H9 (cell line): ENCODE measurements around the gene CXCR5. TPM values are rescaled to one million over a fixed set of nuclear protein-coding genes. Genes with fewer than 3 reads are reported as not detected.

Source experiments
- DNase-seq: peaks from one replicate; pipeline ENCODE4 v3.0.0-alpha.2; 2017
- H2AFZ ChIP-seq: one replicate; pipeline ENCODE4 v1.6.1; 2013; ENCODE audit warnings: mild to moderate bottlenecking, low read length, control low read depth, moderate library complexity
- H2AK5ac ChIP-seq: 2 replicates; pipeline ENCODE4 v1.6.1; 2013; ENCODE audit warnings: low read length, control low read depth, mixed read lengths; ENCODE audit not compliant: insufficient read length
- H2BK120ac ChIP-seq: one replicate; pipeline ENCODE4 v1.6.1; 2013; ENCODE audit warnings: low read depth, mild to moderate bottlenecking, low read length, control low read depth, inconsistent platforms; ENCODE audit not compliant: poor library complexity, severe bottlenecking
- H2BK12ac ChIP-seq: 2 replicates; pipeline ENCODE4 v1.6.1; 2013; ENCODE audit warnings: low read length, control low read depth, mixed read lengths, low read depth; ENCODE audit not compliant: insufficient read length
- H2BK15ac ChIP-seq: 2 replicates; pipeline ENCODE4 v1.6.1; 2013; ENCODE audit warnings: low read depth, low read length, control low read depth
- H2BK20ac ChIP-seq: one replicate; pipeline ENCODE4 v1.6.1; 2013; ENCODE audit warnings: low read depth, mild to moderate bottlenecking, low read length, control low read depth, inconsistent platforms; ENCODE audit not compliant: poor library complexity, severe bottlenecking
- H2BK5ac ChIP-seq: 2 replicates; pipeline ENCODE4 v1.6.1; 2013; ENCODE audit warnings: low read length, control low read depth, mixed read lengths; ENCODE audit not compliant: insufficient read length
- H3K14ac ChIP-seq: 2 replicates; pipeline ENCODE4 v1.6.1; 2013; ENCODE audit warnings: low read length, control low read depth; ENCODE audit not compliant: insufficient read depth
- H3K18ac ChIP-seq: 2 replicates; pipeline ENCODE4 v1.6.1; 2013; ENCODE audit warnings: low read depth, mild to moderate bottlenecking, mixed read lengths, low read length, control low read depth; ENCODE audit not compliant: insufficient read length
- H3K23ac ChIP-seq: 2 replicates; pipeline ENCODE4 v1.6.1; 2013; ENCODE audit warnings: low read length, control low read depth, mixed read lengths, low read depth; ENCODE audit not compliant: insufficient read length
- H3K23me2 ChIP-seq: 2 replicates; pipeline ENCODE4 v1.6.1; 2013; ENCODE audit warnings: low read depth, mild to moderate bottlenecking, mixed read lengths, low read length, control low read depth; ENCODE audit not compliant: insufficient read length, poor library complexity, severe bottlenecking
- H3K27ac ChIP-seq: 2 replicates; pipeline ENCODE4 v1.5.1; 2013; ENCODE audit warnings: low read length, control low read depth, mixed read lengths, low read depth; ENCODE audit not compliant: insufficient read length
- H3K27me3 ChIP-seq: 2 replicates; pipeline ENCODE4 v1.6.1; 2013; ENCODE audit warnings: low read length, control low read depth, inconsistent platforms; ENCODE audit not compliant: insufficient read depth
- H3K4ac ChIP-seq: 2 replicates; pipeline ENCODE4 v1.6.1; 2013; ENCODE audit warnings: low read depth, mild to moderate bottlenecking, control low read depth, inconsistent platforms, low read length, moderate library complexity
- H3K4me1 ChIP-seq: 2 replicates; pipeline ENCODE4 v1.6.1; 2013; ENCODE audit warnings: low read length, control low read depth, inconsistent platforms; ENCODE audit not compliant: insufficient read depth
- H3K4me2 ChIP-seq: 2 replicates; pipeline ENCODE4 v1.6.1; 2013; ENCODE audit warnings: low read length, control low read depth, mixed read lengths; ENCODE audit not compliant: insufficient read length, insufficient read depth
- H3K56ac ChIP-seq: 2 replicates; pipeline ENCODE4 v1.6.1; 2013; ENCODE audit warnings: low read depth, mild to moderate bottlenecking, mixed read lengths, low read length, control low read depth; ENCODE audit not compliant: insufficient read length
- H3K79me1 ChIP-seq: 2 replicates; pipeline ENCODE4 v1.6.1; 2013; ENCODE audit warnings: low read depth, mild to moderate bottlenecking, moderate library complexity, low read length, control low read depth, inconsistent platforms; ENCODE audit not compliant: insufficient read depth, poor library complexity, severe bottlenecking
- H3K79me2 ChIP-seq: 2 replicates; pipeline ENCODE4 v1.6.1; 2013; ENCODE audit warnings: low read length, control low read depth, inconsistent platforms; ENCODE audit not compliant: insufficient read depth
- H3K9ac ChIP-seq: 2 replicates; pipeline ENCODE4 v1.6.1; 2013; ENCODE audit warnings: low read length, control low read depth, mixed read lengths; ENCODE audit not compliant: insufficient read length; ENCODE audit errors: extremely low read depth
- H3K9me3 ChIP-seq: one replicate; pipeline ENCODE4 v1.6.1; 2013; ENCODE audit warnings: low read depth, low read length, inconsistent platforms; ENCODE audit not compliant: control insufficient read depth
- H3T11ph ChIP-seq: one replicate; pipeline ENCODE4 v1.6.1; 2013; ENCODE audit warnings: mild to moderate bottlenecking, low read length, control low read depth, inconsistent platforms
- H4K20me1 ChIP-seq: one replicate; pipeline ENCODE4 v1.6.1; 2013; ENCODE audit not compliant: control insufficient read depth, insufficient read length, insufficient read depth
- H4K5ac ChIP-seq: 2 replicates; pipeline ENCODE4 v1.6.1; 2013; ENCODE audit warnings: low read depth, mild to moderate bottlenecking, mixed read lengths, low read length, control low read depth; ENCODE audit not compliant: insufficient read length
- H4K8ac ChIP-seq: replicated peaks from 2 replicates; pipeline ENCODE4 v1.6.1; 2013; ENCODE audit warnings: low read length, control low read depth, mixed read lengths, low read depth; ENCODE audit not compliant: insufficient read length
- H4K91ac ChIP-seq: 2 replicates; pipeline ENCODE4 v1.6.1; 2013; ENCODE audit warnings: low read depth, mild to moderate bottlenecking, moderate library complexity, mixed read lengths, low read length, control low read depth; ENCODE audit not compliant: insufficient read length
- H3K27ac Mint-ChIP-seq, 3 experiments: 2 replicates in 2 of 3; 3 replicates in 1 of 3; pipeline ENCODE4 v1.8.0; 2020 to 2021; ENCODE audit warnings: mixed read lengths in 3 of 3, mild to moderate bottlenecking in 1 of 3, moderate library complexity in 1 of 3
- H3K27me3 Mint-ChIP-seq: 2 replicates; pipeline ENCODE4 v1.8.0; 2021; ENCODE audit warnings: low read depth, mild to moderate bottlenecking, moderate library complexity, mixed read lengths
- H3K36me3 Mint-ChIP-seq, 3 experiments: 2 replicates in 2 of 3; 3 replicates in 1 of 3; pipeline ENCODE4 v1.8.0; 2020 to 2021; ENCODE audit warnings: low read depth in 3 of 3, mixed read lengths in 3 of 3; ENCODE audit not compliant: insufficient read depth in 1 of 3
- H3K4me1 Mint-ChIP-seq, 2 experiments: 2 replicates each; pipeline ENCODE4 v1.8.0; 2020; ENCODE audit warnings: mixed read lengths in 2 of 2
- H3K4me3 Mint-ChIP-seq, 2 experiments: 2 replicates in 1 of 2; 3 replicates in 1 of 2; pipeline ENCODE4 v1.8.0; 2020 to 2021; ENCODE audit warnings: mild to moderate bottlenecking in 2 of 2, mixed read lengths in 2 of 2, moderate library complexity in 1 of 2
- H3K9me3 Mint-ChIP-seq, 2 experiments: 2 replicates in 1 of 2; 3 replicates in 1 of 2; pipeline ENCODE4 v1.8.0; 2020; ENCODE audit warnings: mild to moderate bottlenecking in 2 of 2, mixed read lengths in 2 of 2, moderate library complexity in 1 of 2
- WGBS: extraction: QIAGEN DNeasy Blood & Tissue Kit; methylation state at CpG from one replicate; pipeline ENCODE4 v1.1.7; 2013; ENCODE audit warnings: missing lambda C conversion rate, low lambda C conversion rate, mixed read lengths; ENCODE audit not compliant: insufficient read length; ENCODE audit errors: extremely low coverage; 5-methylcytosine and 5-hydroxymethylcytosine counted together
- total RNA-seq: library from RNA; stranded (reverse); gene quantifications from 2 replicates; pipeline ENCODE4 v1.2.1, GENCODE V29; 2021
- TF ChIP-seq, protein P1 (sequence below): fragments of 200-600 bp; sonication (generic); conservative IDR thresholded peaks from 3 replicates; pipeline ENCODE4 v1.8.0; 2021; ENCODE audit warnings: antibody characterized with exemption, mild to moderate bottlenecking

CXCR5 gene
- total RNA-seq, 1 experiment from 2014 or later = 0.07 TPM

DNA sequence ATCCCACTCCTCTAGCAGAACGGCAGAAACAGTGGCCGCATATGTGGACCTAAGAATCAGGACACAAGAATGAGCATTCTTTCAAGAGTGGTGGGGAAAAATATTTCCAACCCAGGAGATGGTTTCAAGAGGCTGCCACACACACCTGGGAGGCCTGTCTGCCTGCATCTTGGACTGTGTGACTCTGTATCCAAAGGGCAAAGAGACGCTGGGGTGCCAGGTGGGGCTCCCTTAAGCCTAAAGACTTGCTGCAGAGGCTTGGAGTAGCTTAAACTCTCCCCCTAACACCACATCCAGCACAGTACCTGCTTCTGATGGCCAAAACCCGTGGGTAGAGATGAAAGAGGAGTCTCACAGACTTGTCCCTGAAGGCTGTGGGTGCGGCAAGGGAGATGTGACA, 3.5 kb downstream of the CXCR5 start:
- H3K79me2 ChIP-seq = no peaks in the 10 kb centered on the region
- Mint-ChIP-seq H3K27ac (peak overlapping the region in 1 of 3 experiments; percentile 77; a peak in 2 of 7 replicates), H3K4me3 (no peak overlapping the region), H3K4me1 (peaks cover 29 to 30% of the 10 kb centered on the region in 2 experiments), H3K36me3 (no peaks in the 10 kb centered on the region), H3K9me3 (no peaks in the 10 kb centered on the region; a peak in 1 of 5 replicates), H3K27me3 (peaks cover 41% of the 10 kb centered on the region)
- no peak overlapping the region for H4K8ac ChIP-seq
- H2BK20ac ChIP-seq = no peak overlapping the region
- DNase-seq = no peak
- H3K4me1 ChIP-seq = peaks cover 7% of the 10 kb centered on the region; the same call in 1 of the 2 replicates
- no peak overlapping the region for H4K5ac ChIP-seq
- H3K4me2 ChIP-seq = no peak overlapping the region
- no peak overlapping the region for H3K56ac ChIP-seq
- H3K18ac ChIP-seq = no peak overlapping the region
- no peak overlapping the region for H2BK5ac ChIP-seq
- H4K91ac ChIP-seq = no peak overlapping the region
- no peak overlapping the region for H3T11ph ChIP-seq
- no peak overlapping the region for H2BK120ac ChIP-seq
- WGBS = no CpG with 5 or more reads among the region's 5 CpGs
- H2BK12ac ChIP-seq = no peak overlapping the region
- no peak overlapping the region for H2AFZ ChIP-seq
- TF ChIP-seq, protein P1, sequence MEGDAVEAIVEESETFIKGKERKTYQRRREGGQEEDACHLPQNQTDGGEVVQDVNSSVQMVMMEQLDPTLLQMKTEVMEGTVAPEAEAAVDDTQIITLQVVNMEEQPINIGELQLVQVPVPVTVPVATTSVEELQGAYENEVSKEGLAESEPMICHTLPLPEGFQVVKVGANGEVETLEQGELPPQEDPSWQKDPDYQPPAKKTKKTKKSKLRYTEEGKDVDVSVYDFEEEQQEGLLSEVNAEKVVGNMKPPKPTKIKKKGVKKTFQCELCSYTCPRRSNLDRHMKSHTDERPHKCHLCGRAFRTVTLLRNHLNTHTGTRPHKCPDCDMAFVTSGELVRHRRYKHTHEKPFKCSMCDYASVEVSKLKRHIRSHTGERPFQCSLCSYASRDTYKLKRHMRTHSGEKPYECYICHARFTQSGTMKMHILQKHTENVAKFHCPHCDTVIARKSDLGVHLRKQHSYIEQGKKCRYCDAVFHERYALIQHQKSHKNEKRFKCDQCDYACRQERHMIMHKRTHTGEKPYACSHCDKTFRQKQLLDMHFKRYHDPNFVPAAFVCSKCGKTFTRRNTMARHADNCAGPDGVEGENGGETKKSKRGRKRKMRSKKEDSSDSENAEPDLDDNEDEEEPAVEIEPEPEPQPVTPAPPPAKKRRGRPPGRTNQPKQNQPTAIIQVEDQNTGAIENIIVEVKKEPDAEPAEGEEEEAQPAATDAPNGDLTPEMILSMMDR = no peak
- no peak overlapping the region for H3K14ac ChIP-seq
- peaks cover 3% of the 10 kb centered on the region for H4K20me1 ChIP-seq
- no peaks in the 10 kb centered on the region for H3K79me1 ChIP-seq
- no peak overlapping the region for H2BK15ac ChIP-seq
- H3K9ac ChIP-seq = no peak overlapping the region
- no peaks in the 10 kb centered on the region for H3K9me3 ChIP-seq
- no peak overlapping the region for H3K23ac ChIP-seq
- no peaks in the 10 kb centered on the region; the same call in 1 of the 2 replicates for H3K27me3 ChIP-seq
- no peak overlapping the region for H2AK5ac ChIP-seq
- no peaks in the 10 kb centered on the region for H3K23me2 ChIP-seq
- H3K4ac ChIP-seq = no peak overlapping the region
- H3K27ac ChIP-seq = no peak overlapping the region
